GM12892 (cell line): ENCODE data around the gene GRM4.
A peak's percentile ranks its signal among the peaks of the same experiment; 100 is the strongest.

Experiments
- DNase-seq: peaks from one replicate; pipeline ENCODE4 v3.0.0; 2011; ENCODE audit not compliant: insufficient read length
- FAIRE-seq: peaks from 2 replicates; lab custom pipeline; 2011; peaks lifted over from hg19 to GRCh38; lab: Jason Lieb, UNC
- POLR2A ChIP-seq: IDR thresholded peaks from 2 replicates; pipeline ENCODE4 v1.6.1; 2011; ENCODE audit warnings: low read depth, low read length, control low read depth
- POLR2AphosphoS5 ChIP-seq: IDR thresholded peaks from 2 replicates; pipeline ENCODE4 v1.6.1; 2011; ENCODE audit warnings: low read depth, low read length, control low read depth
- TAF1 ChIP-seq: IDR thresholded peaks from 2 replicates; pipeline ENCODE4 v1.6.1; 2011; ENCODE audit warnings: low read depth, mild to moderate bottlenecking, control low read depth, low read length, borderline replicate concordance

GRM4 gene

GRCh38 chr6:34039943-34040342, 105.9 kb downstream of the GRM4 start:
- no peak for TF ChIP-seq TAF1
- no peak for TF ChIP-seq POLR2AphosphoS5
- no peak for TF ChIP-seq POLR2A
- DNase-seq (no peak), FAIRE-seq (no peak)

DNA sequence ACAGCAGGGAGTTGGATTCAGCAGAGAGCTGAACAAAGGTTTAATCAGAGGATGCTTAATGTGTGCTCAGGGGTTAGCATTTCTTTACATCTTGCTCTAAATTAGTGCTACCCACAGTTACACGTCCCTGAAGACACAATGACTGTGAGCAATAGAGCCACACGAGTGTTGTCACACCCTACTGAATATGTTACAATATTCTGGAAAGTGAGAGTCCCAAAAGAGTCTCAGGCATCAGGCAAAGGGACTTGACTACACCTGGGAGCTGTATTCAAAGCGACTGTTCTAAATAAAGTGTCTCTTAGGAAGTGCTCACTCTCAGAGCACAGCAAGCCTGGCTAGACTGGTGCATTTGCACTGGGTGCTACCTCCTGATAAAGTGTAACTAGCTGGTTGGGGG, 108.7 kb downstream of the GRM4 start:
- peak; percentile 9 for FAIRE-seq
- DNase-seq: no peak
- TF ChIP-seq POLR2AphosphoS5: no peak
- no peak for TF ChIP-seq TAF1
- TF ChIP-seq POLR2A: no peak

GRCh38 chr6:34036357-34037069, 109.4 kb downstream of the GRM4 start:
- DNase-seq: peak; percentile 46
- TF ChIP-seq POLR2AphosphoS5 (no peak), TAF1 (no peak), POLR2A (no peak)
- FAIRE-seq: peak; percentile 76

GRCh38 chr6:34035704-34036356, 110.1 kb downstream of the GRM4 start:
- TF ChIP-seq POLR2AphosphoS5: no peak
- no peak for TF ChIP-seq POLR2A
- no peak for TF ChIP-seq TAF1
- no peak for FAIRE-seq
- no peak for DNase-seq

GRCh38 chr6:34035161-34035560, 110.7 kb downstream of the GRM4 start:
- TF ChIP-seq POLR2A: no peak
- TF ChIP-seq TAF1: no peak
- TF ChIP-seq POLR2AphosphoS5: no peak
- no peak for DNase-seq
- FAIRE-seq: no peak

GRCh38 chr6:34032856-34033255, 113.0 kb downstream of the GRM4 start:
- DNase-seq (no peak), FAIRE-seq (no peak)
- TF ChIP-seq TAF1 (no peak), POLR2AphosphoS5 (no peak), POLR2A (no peak)

GRCh38 chr6:34031625-34032383, 114.1 kb downstream of the GRM4 start:
- no peak for DNase-seq
- FAIRE-seq: peak; percentile 58
- TF ChIP-seq POLR2A (no peak), POLR2AphosphoS5 (no peak), TAF1 (no peak)

DNA sequence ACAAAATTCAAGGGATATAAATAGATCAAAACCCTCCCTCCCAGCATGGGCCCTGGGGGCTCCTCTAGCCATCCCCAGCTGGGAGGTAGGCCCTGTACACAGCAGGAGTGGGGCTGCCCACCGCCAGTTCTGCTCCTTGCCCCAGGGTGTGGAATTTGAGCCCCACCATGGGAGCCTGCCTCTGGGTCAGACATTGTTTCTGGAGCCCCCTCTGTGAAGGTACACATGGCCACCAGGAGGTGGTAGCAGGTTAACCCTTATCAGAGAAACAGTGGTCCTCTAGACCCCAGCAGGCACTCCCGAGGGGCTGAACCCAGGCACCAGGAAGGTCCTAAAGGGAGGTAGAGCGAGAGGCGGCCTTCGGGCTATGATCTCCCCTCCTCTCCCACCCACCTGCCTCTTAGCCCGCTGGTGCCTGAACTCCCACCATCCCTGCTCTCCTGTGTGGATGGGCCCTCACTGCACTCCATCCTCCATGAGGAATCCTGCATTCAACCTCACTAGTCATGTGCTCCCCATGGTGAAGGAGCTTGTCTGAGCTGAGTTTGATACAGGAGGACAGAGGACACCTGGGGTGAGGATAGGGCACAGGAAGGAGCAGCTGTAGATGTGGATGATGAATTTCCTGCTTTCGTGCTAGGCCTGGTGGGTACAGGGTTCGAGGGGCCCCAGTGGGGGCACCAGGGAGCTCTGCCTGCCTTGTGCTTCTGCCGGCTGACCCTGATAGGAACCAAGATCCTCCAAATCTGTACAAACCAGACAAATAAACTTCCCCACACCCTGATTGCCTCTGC, 114.9 kb downstream of the GRM4 start:
- FAIRE-seq: no peak
- DNase-seq: no peak
- TF ChIP-seq POLR2AphosphoS5 (no peak), TAF1 (no peak), POLR2A (no peak)

DNA sequence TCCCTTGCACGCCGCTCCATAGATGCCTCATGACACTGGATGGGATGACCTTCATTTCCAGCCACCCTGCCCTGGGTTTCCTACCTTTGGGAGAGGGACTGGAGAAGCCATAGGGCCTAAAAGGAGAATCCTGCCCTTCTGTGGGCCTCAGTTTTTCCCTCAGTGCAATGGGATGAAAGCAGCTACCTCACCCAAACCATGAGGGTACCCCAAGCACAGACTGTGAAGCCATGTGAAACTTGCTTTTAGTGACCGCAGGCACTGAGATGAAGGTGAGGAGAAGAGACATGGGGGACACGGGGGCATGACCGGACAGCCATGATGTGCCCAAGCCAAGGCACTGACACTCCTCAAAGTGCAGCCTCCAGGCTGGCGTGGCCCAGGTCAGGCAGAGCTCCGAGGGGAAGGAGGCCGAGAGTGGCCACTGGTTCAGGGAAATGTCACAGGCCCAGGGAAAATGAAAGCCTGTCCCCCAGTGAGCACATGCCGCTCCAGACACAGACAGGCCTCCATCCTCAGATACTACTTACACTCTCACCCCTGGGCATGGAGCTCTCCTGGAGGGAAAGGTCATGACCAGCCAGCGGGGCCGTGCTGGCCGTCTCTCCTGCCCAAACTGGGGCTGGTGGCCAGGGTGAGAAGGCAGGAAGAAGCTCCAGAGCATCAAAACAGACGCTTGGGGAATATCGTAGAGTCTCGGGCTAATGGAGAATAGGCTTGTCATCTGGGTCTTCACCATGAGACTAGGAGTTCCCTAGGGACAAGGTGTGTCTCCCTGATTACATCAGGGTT, 116.2 kb downstream of the GRM4 start:
- no peak for FAIRE-seq
- TF ChIP-seq TAF1 (no peak), POLR2A (no peak), POLR2AphosphoS5 (no peak)
- no peak for DNase-seq

DNA sequence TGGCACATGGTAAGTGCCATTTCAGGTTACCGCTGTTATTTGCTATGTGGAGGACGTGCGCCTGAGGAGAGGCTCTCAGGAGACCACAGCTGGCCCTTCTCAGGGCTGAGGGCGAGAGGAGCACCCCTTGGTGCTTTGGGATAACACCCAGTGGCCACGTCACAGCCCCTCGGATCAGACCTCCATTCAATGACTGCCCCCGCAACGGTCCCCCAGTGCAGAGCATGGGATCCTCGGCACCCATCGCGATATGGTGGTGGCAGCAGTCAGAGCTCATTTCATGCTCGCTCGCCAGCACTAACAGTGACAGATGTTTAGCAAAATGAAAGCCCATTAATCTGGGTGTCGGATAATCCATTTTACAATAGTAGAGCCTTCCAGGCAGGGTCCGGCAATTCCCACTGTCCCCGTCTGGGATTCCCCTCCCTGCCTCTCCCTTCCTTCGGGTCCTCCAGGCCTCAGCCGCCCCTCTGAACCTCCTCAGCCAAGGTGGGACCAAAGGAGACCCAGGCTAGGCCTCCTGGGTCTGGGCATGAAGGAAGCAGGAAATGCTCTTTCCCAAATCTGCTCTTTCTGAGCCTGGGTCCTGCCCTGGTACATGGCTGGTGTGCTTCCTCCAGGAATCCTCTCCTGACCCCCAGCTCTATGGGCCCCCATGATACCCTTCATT, 117.1 kb downstream of the GRM4 start:
- no peak for TF ChIP-seq POLR2A
- no peak for TF ChIP-seq POLR2AphosphoS5
- TF ChIP-seq TAF1: no peak
- no peak for DNase-seq
- no peak for FAIRE-seq
